Effector CD8-positive, alpha-beta T cell (primary cell): Measurements from ENCODE around the gene SCAMP2.
A peak's percentile ranks its signal among the peaks of the same experiment; 100 is the strongest.
"Not testable (repeated sequence)": the region's sequence is repeated elsewhere in the genome, so short reads cannot be mapped to it uniquely, and the experiment has no call there.

Source experiments
- DNase-seq: peaks from one replicate; lab custom pipeline; 2025; lab: John Stamatoyannopoulos, UW

The SCAMP2 gene

DNA sequence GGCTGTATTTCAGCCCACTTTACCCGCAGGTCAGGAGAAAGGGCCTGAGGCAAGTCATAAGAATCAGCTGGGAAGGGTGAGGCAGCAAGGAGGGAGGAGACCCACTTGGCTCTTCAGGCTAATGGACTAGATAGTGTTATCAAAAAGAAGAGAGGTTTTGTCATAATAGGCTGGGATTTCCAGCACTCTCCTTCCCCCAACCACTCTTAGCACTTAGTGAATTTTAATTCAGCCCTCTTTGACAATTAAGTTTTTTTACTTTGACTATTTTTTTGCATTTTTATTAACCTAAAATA, 17.4 kb upstream of the SCAMP2 start:
- DNase-seq = no peak

DNA sequence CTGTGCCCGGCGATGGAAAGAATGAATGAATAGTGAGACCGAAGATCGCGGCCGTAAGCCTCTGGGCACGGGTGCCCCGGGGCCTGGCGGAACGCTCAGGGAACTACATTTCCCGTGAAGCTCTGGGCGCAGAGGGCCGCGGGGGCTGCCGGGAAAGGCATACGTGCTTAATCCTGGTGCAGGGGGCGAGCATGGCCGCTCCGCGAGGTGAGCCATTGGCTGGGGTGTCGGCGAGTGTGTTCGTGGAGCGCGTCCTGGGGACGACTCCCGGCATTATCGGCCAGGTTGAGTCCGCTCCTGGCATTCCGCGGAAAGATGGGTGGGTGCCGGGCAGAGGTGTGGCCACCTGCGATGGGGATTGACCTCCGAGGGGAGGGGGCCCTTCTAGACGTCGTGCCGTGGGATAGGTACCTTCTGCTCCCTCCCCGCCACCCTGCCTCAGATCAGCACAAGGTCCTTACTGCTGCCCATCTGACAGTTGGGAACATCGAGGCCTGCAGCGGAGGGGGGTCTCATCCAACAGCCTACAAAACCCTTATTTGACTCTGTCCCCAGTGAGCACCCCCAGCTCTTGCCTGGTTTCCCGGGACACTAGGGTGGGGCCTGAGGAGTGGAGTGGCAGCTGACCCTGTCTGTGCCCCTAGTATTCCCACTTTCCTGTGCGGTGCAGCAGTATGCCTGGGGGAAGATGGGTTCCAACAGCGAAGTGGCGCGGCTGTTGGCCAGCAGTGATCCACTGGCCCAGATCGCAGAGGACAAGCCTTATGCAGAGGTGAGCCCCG, 16.9 kb upstream of the SCAMP2 start, which contains the start of gene MPI:
TSS of gene MPI (plus strand) at position 160 of the 782 bp plus-strand sequence. CDS start at position 192, 32 bp downstream.
- DNase-seq = peak; percentile 82

DNA sequence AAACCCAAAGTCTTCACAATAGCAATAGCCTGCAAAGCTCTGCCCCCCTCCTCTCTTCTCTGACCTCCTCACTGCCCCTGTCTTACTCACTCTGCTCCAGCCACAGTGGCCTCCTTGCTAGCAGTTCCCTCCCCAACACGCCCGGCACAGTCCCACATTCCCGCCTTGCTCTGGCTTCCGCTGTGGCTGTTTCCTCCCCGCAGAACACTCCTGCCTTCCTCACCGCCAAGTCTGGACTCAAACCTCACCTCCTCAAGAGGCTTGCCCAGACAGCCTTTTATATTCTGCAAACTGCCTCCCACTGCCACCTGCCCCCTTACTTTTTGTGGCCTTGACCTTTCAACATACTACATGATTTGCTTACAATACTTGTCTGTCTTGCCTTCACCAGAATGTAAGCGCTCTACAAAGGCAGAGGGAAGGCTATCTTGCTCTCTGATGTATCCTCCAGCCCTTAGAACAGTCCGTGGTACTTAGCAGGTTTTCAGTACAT, 16.3 kb upstream of the SCAMP2 start:
- no peak for DNase-seq

DNA sequence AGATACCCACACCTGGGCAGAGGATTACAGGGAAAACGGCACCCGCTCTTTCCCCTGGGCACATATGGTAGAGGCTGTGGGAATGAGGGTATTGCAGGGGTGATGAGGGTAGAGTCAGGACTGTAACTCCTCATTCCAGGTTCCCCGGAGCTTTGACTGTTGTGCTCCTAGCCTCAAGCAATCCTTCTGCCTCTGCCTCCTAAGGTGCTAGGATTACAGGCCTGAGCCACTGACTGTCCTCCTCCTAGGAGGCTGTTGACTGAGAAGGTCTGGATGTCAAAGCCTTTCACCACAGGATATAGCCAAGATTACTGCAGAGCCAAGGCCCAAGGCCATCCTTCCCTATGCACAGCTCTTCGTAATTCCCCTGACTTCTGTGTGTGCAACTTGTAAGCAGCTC, 15.6 kb upstream of the SCAMP2 start:
- DNase-seq = no peak

DNA sequence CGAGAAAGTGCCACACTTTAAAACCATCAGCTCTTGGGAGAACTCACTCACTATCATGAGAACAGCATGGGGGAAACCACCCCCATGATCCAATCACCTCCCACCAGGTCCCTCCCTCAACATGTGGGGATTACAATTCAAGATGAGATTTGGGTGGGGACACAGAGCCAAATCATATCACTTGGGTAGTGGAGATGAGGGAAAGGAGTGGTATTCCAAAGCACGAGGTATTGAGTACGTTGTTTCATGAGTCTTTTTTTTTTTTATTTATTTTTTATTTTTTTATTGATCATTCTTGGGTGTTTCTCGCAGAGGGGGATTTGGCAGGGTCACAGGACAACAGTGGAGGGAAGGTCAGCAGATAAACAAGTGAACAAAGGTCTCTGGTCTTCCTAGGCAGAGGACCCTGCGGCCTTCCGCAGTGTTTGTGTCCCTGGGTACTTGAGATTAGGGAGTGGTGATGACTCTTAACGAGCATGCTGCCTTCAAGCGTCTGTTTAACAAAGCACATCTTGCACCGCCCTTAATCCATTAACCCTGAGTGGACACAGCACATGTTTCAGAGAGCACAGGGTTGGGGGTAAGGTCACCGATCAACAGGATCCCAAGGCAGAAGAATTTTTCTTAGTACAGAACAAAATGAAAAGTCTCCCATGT, 14.5 kb upstream of the SCAMP2 start:
- DNase-seq = not testable (repeated sequence)

DNA sequence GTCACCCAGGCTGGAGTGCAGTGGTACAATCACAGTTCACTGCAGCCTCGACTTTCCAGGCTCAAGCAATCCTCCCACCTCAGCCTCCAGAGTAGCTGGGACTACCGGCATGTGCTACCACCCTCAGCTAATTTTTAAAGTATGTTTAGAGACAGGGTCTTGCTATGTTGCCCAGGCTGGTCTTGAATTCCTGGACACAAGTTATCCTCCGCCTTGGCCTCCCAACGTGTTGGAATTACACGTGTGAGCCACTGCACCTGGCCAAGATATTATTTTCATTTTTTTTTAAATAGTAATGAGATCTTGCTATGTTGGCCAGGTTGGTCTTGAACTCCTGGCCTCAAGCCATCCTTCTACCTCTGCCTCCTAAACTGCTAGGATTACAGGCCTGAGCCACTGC, 12.3 kb upstream of the SCAMP2 start:
- DNase-seq = no peak

DNA sequence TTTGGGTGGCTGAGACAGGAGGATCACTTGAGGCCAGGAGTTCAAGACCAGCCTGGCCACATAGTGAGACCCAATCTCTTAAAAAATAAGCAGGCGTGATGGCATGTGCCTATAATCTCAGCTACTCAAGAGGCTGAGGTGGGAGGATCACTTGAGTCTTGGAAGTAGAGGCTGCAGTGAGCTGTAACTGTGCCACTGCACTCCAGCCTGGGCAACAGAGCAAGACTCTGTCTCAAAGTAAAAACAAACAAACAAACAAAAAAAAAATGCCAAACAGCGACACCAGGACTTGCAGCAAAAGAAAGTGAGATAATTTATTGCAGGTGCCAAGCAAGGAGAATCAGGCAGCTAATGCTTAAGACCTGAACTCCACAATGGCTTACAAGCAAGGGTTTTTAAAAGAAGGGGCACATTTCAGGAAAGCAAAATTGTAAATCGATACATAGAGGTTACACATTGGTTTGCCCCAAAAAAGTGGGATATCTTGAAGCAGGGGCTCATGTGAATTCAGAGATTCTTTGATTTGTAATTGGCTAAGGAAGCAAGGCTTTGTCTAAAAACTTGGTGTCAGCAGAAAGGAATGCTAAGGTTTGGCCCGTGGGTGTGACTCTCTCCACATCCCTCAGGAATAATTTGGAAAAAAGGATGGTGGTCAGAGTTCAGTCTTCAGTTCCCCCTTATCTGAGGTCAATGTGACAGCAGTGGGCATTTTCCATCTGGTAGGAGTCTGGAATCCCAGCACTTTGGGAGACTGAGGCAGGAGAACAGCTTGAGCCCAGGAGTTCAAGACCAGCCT, 11.5 kb upstream of the SCAMP2 start:
- DNase-seq = no peak

DNA sequence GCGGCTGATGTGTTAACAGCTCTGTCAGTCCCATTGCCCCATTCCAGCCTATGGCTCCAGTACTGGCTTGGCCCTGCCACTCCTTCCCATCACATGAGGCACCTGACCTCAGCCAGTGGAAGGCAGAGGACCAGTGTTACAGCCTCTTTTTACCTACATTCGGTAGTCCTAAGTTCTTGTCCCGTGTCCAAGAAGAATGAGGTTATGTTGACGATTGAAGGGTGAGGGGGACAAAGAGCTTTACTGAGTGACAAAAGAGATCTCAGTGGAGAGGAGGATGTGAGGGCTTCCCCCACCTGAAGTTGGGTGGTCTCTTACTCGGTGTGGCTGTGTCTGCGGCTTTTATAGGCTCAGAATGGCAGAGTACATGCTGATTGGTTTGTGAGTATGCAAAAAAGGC, 9.4 kb upstream of the SCAMP2 start:
- no peak for DNase-seq

DNA sequence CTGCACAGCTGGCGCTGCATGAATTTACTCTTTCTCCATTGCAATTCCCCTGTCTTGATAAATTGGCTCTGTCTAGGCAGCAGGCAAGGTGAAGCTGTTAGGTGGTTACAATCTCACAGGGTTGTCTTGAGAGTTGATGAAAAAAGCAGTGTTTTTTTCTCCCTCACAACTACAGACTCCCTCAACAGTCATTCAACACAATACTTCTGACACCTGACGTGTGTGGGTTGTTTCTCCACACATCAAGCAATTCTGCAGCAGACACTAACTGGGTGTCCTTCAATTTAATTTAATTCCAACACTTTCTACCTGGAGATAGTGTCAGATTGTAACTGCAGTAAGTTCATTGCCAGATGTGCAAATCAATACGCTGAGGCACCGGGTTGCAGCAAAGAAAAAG, 5.1 kb upstream of the SCAMP2 start:
- no peak for DNase-seq

DNA sequence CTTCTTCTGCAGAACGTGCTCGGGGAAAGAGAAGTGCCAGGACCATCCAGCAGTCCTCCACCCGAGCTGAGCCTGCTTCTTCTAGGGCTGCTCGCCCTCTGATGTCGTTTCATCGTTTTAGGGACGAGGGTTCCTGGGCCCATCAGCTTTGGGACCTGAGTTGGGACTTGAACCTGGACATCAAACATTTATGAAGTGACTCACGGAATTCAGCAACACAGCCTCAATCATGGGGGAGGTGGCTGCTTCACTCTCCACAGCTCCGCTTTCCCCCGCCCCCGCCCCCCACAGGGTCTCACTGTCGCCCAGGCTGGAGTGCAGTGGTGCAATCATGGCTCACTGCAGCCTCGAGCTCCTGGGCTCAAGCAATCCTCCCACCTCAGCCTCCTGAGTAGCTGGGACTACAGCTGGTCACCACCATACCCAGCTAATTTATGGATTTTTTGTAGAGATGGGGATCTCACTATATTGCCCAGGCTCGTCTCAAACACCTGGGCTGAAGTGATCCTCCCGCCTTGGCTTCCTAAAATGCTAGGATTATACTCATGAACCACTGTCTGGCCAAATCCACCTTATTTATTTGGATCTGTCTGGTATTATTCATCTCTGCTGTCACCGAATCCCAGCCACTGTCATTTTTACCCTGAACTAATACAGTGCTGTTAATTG, 725 bp upstream of the SCAMP2 start:
- DNase-seq = no peak

DNA sequence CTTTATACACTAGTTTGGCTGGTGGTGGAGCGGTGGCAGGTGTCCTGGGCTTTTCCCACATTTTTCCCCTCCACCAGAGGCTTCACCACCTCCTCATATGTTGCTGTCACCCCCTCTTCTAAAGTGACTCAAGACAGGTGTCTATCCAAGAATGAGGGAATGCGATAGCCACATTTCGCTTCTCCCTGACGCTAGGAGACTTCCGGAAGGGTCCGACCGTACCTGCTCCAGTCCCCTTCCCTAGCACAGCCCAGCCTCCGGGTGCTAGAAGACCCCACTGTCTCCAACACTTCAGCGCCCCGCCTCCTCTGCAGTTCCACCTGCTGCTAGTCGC, 496 bp downstream of the SCAMP2 start:
- DNase-seq = no peak

DNA sequence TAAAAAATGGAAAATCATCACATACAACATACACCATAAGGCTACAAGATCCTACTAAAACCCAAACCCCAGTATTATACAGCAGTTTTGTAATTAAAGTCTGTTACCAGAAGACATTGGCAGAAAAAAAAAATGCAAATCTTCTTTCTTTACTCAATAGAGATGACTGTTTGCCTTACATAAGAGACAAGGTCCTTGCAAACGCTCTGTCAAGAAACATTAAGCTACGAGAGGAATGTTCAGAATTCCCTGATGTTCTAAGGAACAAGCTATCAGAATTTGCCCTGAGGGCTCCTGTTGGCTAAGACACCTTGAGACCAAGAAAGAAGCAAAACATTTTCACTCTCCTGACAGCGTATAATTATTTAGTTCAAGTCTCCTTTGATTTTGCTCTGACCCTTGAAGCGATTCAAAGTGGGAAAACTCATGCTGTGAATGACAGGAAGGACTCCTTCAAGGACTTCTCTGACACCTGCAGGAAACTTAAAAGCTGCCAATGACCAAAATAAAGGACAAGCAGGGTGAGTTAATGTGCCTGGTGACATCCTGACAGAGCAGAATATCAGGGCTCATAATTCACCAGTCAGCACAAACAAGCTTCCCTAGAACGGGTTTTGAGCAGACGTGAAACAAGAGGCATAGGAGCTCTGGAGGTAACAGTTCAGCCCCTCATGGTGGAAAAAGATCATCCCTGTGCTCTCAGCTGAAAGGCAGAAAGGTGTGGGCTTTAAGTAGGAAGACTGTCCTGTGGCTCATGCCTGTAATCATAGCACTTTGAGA, 2.5 kb downstream of the SCAMP2 start:
- no peak for DNase-seq

DNA sequence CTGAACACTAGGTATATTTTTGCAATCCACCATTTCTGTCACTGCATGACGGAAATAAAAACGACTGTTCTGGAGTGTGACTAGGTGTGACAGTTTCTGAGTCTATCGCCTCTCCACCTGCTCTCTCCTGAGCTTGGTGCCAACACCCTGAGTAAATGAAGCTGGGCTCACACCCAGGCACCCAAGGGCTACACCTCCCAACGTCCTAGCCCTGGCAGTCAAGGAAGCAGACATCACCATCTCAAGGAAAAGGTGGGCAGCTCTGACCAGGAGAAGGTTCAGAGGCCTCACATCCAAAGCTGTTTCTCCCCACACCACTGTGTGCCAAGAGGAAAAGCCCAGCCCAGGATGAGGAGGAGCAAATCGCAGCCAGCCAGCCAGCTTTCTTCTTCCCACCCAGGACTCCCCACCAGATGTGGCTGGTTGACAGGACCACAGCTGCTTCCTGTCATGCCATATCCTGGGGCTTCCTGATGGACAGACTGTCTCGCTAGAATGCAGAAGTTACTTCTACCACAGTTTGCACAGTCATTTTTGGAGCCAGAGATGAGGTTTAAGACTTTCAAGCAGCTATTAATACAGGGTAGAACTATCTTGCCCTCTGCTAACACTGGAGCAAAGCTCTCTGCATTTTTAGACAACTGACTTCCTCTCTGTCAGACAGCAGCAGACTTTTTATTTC, 3.3 kb downstream of the SCAMP2 start:
- no peak for DNase-seq

DNA sequence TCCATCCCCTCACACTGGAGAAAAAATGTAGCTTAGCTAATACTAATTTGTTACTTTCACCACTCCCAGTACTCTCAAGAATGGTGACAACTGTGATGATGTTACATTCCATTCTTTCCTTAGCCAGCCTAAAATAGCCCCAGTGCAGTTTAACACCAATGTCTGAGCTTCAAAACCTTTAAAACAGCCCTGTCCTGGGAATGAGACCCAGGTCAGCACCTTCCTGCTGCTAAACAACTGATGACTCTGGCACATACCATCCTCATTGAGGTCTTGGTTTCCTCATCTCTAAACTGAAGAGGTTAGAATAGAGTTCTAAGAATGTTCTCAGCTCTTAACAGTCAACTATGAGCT, 3.8 kb downstream of the SCAMP2 start:
- DNase-seq = no peak

DNA sequence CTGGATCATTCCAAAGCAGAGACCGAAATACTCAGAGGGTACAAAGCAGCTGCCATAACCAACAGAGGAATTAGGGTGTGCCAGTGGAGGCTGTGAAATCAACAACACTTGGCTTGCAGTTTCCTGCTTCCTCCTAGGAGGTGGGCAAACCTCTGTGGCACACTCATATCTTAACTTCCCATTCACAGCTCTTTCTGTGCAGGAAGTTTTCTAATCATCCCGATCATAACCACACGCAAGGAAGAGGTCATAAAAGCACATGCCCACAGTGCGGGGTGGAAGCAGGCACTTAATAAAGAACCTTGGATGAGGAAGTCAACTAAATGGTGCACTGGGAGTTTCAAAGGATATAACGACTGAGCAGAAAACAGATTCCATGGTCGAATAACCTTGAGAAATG, 5.1 kb downstream of the SCAMP2 start:
- no peak for DNase-seq

DNA sequence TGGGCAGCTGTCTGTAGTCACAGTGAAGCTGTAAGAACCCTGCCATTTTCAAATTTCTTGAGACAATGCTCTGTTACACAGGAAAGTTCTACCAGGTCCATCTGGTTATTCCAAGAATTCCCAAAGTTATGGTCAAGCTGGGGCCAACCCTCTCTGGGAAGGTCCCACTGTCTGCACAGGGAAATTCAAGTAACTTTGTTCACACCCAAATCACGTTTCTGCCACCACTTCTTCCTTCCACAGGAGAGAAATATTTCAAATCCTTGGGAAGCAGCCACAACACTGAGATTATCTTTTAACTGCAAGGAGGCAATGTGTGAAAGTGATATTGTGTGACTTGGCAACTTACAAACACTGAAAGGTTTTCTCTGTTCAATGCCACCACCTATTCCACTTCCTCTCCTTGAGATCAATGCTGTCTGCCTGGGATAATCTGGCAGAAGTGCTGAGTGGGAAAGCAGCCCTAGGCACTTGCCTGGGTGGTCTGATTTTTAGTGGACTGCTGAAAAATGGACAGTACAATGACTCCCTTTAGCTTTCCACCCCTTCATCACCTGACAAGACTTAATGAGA, 5.6 kb downstream of the SCAMP2 start:
- DNase-seq = no peak

DNA sequence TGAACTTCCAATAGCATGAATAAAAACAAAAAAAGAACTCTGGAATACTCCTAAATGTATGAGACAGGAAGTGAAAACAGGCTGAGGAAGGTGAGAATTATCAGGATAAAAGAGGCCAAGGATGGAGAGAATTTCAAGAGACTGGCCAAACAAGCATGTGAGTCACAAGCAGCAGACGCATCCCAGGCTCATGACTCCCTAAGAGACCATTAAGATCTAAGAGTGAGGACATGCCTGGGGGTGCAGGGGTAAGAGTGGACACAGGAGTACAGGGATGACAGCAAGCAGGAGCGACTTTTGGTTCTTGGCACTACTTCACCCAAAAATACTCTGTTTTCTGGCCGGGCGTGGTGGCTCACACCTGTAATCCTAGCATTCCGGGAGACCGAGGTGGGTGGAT, 7.1 kb downstream of the SCAMP2 start:
- no peak for DNase-seq

DNA sequence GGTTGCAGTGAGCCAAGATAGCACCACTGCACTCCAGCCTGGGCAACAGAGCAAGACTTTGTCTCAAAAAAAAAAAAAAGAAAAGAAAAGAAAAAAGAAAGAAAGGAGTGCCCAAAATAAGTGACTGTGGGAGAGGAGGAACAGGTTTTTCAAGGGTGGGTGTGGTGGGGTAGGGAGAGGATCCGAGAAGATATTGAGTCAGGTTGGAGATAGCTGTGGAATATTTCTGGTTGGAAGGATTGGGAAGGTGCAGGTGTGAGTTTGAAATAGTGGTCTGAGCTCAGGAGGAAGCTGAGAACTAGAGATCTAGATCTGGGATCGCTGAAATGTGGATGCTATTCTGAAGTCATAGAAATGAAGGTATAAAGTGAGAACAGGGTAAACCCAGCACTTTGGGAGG, 7.8 kb downstream of the SCAMP2 start:
- no peak for DNase-seq

DNA sequence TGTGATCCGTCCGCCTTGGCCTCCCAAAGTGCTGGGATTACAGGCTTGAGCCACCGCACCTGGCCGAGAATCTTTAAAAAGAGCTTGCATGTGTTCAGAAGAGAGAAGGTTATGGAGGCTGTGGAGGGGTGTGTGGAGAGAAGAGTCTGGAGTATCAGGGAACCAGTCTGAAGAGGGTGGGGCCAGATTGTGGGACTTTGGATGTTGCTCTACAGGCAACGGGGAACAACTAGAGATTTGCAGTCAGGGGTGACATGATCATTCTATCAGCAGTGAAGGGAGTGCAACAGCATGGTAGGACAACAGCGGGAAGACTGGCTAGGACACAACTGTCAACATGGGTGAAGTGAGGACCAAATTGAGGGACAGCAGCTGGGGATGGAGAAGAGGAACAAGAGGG, 8.9 kb downstream of the SCAMP2 start:
- DNase-seq = no peak

DNA sequence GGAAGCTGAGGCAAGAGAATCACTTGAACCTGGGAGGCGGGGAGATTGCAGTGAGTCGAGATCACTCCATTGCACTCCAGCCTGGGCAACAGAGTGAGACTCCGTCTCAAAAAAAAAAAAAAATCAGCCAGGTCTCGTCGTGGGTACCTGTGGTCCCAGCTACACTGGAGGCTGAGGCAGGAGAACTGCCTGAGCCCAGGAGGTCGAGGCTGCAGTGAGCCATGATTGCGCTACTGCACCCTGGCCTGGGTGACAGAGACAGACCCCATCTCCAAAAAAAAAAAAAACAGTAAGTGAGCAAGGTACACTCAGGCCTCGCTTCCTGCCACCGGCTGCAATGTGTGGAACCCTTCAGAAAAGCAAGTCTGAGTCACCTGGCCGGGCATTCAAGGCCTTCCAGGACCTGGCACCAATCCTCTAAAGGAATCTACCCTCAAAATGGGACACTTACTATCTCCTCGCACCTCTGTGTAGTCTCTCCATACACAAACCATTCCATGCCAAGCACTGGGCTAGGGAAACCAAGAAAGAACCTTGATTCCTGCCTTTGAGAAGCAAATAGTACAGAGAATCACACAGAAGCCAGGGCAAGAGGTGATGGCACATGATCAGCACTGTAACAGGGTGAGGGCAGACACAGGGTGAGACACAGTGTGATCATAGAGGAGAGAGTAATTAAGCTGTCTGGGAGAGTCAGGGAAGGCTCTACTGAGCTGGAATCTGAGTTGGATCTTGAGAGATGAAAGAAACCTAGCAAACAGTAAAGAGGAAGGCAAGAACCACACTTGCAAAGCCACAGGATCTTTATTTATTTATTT, 9.7 kb downstream of the SCAMP2 start:
- DNase-seq = no peak
